Prostate gland (tissue), 2 donors: Measurements from ENCODE around the gene TMEM223.

Source experiments
- POLR2A ChIP-seq: fragments of 450-650 bp; IDR thresholded peaks from one replicate; pipeline ENCODE4 v1.6.1; 2016; ENCODE audit warnings: antibody characterized with exemption, mild to moderate bottlenecking
- POLR2AphosphoS5 ChIP-seq: sonication (generic); formaldehyde crosslinking; IDR thresholded peaks from one replicate; pipeline ENCODE4 v1.6.1; 2017; ENCODE audit warnings: antibody characterized with exemption
- TF ChIP-seq, protein P1 (sequence below), 4 experiments: fragments of 200-600 bp in 2 of 4; fragments of 450-650 bp in 2 of 4; sonication (generic) in 2 of 4; IDR thresholded peaks; 1 replicate in 3 of 4; 2 replicates in 1 of 4; pipeline ENCODE4 v1.5.1; 2016 to 2019; ENCODE audit warnings: antibody characterized with exemption in 4 of 4, mild to moderate bottlenecking in 2 of 4, moderate library complexity in 2 of 4

DNA sequence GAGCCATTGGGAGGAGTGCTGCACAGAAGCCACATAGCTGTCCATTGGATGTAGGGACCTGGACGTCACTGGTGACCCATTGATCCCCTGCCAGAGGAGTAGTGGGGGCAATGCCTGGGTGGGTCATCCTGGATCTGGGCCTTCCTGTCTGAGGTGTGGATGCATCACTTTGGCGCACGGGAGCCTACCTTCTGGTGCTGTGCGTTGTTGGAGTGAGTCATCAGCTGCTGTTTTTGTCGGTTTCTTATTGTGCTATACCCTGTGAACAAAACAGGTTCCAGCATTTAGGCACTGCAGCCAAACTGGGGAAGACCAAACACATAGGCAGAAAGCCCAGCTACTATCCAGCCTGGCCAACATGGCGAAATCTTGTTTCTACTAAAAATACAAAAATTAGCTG is 17.4 kb downstream of the TMEM223 start:
- no peak for TF ChIP-seq POLR2AphosphoS5
- TF ChIP-seq, protein P1, sequence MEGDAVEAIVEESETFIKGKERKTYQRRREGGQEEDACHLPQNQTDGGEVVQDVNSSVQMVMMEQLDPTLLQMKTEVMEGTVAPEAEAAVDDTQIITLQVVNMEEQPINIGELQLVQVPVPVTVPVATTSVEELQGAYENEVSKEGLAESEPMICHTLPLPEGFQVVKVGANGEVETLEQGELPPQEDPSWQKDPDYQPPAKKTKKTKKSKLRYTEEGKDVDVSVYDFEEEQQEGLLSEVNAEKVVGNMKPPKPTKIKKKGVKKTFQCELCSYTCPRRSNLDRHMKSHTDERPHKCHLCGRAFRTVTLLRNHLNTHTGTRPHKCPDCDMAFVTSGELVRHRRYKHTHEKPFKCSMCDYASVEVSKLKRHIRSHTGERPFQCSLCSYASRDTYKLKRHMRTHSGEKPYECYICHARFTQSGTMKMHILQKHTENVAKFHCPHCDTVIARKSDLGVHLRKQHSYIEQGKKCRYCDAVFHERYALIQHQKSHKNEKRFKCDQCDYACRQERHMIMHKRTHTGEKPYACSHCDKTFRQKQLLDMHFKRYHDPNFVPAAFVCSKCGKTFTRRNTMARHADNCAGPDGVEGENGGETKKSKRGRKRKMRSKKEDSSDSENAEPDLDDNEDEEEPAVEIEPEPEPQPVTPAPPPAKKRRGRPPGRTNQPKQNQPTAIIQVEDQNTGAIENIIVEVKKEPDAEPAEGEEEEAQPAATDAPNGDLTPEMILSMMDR (IDR thresholded peaks at IDR 0.05): no peak
- no peak for TF ChIP-seq POLR2A
